ENCODE measurements around the gene FHDC1. TPM values are rescaled to one million over a fixed set of nuclear protein-coding genes. Genes with fewer than 3 reads are reported as not detected.

The FHDC1 gene
- total RNA-seq, 1 experiment from 2014 or later, result 1.7 TPM

DNA sequence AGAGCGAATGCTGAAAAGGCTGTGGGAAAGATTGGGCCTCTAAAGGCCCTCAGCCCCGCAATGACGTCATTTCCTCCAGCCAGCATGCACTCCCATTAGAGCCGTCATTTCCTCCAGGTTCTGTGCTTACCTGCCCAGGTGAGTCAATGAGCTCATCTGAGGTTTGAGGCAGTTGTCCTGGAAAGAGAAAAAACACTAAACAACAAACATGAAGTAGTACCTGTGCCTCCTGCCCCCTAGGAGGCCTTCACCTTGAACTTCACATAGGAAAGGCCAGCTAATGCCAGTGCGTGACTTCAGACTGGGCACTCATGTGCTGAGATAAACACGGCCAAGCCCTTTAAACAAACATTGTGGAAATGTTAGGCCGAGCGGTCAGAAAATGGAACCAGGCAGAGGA is 55.9 kb downstream of the FHDC1 start:
- in situ Hi-C loops (cut with HindIII; ENCODE audit: low pct_unique_long_range_greater_than_20kb, low sequenced_read_pairs), result no loop called here
- no peak for DNase-seq (ENCODE audit: low read depth)

DNA sequence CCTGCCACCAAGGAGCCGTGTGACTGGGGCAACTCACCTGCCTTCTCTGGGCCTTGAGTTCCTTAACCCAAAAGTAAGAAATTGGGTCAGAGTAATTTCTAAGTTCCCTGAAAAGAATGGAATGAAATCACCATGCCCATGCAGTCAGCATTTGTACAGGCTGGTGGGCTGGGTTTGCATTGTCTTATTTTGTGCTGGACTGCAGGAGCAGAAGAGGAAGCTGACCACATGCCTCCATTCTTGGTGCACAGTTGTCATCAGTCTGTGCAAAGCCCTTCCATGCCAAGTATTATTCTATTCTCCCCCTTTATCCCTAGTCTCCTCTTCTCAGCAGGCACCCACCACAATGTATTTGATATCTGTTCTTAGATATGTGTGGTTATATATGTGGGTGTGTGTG is 56.3 kb downstream of the FHDC1 start:
- no peak for DNase-seq (ENCODE audit: low read depth)
- in situ Hi-C loops (cut with HindIII; ENCODE audit: low pct_unique_long_range_greater_than_20kb, low sequenced_read_pairs), result no loop called here

DNA sequence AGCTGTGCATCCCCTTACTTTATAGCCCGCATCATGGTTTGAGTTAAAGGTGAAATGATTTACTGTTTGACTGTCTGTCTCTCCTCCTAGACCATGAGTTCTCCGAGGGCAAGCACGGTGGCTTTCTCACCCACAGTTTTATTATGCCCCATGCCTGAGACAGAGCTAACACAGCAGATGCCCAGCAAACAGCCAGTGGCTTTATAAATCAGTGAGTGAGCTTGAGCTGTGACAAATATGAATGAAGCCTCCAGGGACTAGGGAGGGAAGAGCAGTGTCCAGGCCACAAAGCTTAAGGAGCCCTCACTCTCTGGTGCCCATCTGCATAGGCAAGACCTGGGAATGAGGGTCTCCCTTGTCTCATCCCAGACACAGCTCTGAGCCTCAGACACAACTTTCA is 57.9 kb downstream of the FHDC1 start:
- in situ Hi-C loops (cut with HindIII; ENCODE audit: low pct_unique_long_range_greater_than_20kb, low sequenced_read_pairs), result no loop called here
- no peak for DNase-seq (ENCODE audit: low read depth)

DNA sequence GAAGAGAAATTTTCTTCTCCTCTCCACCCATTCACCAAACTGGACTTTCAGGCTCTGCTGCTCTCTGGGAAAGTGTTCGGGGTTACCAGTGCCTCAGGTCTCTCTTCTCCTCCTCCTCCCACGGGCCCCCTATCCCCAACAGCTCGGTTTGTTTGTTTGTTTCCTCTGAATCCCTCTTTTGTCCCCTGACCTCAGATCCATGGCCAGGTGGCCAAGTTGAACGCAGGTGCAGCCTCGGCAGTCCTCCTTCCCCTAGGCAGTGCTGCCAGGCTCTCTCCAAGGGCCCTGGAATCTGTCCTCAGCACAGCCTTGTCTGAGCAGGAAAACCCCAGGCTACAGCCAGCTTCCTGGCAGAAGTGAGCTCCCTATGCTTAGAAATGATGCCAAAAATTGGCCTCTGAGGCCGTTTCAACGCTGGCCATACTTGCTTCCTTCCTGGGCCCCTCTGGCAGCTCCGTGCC is 60.0 kb downstream of the FHDC1 start:
- in situ Hi-C loops (cut with HindIII; ENCODE audit: low pct_unique_long_range_greater_than_20kb, low sequenced_read_pairs), result no loop called here
- no peak for DNase-seq (ENCODE audit: low read depth)

DNA sequence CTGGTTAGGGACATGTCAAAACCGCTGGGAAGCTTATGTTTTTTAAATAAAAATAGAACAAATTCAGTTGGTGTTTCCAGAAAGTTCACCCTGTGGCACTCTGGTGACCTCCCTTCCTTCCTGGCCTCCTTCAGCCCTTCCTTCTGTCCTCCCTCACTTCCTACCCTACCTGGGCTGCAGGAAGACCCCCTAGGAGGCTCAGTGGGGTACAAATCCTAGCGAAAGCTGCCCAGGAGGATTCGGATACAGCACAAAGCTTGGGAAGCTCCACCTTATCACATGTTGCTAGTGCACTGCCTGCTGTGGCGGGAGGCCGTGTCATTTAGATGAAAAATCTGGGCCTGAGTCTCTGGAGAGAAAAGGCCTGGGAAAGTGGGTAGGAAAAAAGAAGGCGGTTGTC is 60.5 kb downstream of the FHDC1 start:
- in situ Hi-C loops (cut with HindIII; ENCODE audit: low pct_unique_long_range_greater_than_20kb, low sequenced_read_pairs), result no loop called here
- DNase-seq (ENCODE audit: low read depth), result no peak

DNA sequence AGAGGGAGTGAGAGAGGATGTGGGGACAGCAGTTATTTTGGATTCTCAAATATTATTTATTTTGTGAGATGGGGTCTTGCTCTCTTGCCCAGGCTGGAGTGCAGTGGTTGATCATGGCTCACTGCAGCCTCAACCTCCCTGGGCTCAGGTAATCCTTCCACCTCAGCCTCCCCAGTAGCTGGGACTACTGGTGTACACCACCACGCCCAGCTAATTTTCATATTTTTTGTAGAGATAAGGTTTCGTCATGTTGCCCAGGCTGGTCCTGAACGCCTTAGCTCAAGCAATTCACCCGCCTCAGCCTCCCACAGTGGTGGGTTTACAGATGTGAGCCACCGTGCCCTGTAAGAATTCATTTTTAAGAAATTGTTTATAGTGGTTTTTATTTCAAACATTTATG is 61.2 kb downstream of the FHDC1 start:
- DNase-seq (ENCODE audit: low read depth), result no peak
- in situ Hi-C loops (cut with HindIII; ENCODE audit: low pct_unique_long_range_greater_than_20kb, low sequenced_read_pairs), result no loop called here

DNA sequence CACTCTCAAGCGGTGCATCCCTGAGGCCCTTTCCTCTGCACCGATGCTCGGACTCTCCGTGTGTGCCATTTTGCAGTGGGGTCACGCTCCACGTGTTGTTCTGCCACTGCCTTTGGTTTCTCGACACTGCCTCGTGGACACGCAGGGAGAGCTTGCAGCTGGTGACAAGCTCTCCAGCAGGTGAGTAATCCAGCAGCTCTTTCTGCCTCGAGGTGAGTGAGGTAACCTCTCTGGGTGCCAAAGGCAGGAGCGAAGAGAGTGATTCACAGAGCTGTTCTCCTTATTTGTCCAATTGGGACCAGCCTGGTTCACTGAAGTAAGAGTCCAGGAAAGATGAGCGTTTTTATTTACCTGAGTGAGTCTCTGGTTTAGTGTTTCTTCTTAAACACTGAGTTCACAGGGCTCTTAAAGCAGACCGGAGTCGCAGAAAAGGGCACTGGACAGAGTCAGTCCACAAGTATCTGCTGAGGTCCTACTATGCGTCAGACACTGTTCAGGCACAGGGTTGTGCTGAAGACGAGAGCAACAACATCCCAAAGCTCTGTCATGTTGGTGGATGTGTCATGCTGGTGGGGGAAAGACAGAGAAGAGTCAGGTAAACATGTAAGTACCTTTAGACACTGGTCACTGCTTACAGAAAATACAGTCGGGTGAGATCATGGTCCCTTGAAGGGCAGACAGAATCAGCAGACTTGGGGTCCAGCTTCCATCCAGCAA is 61.8 kb downstream of the FHDC1 start:
- in situ Hi-C loops (cut with HindIII; ENCODE audit: low pct_unique_long_range_greater_than_20kb, low sequenced_read_pairs), result no loop called here
- DNase-seq (ENCODE audit: low read depth), result peak; percentile 69

DNA sequence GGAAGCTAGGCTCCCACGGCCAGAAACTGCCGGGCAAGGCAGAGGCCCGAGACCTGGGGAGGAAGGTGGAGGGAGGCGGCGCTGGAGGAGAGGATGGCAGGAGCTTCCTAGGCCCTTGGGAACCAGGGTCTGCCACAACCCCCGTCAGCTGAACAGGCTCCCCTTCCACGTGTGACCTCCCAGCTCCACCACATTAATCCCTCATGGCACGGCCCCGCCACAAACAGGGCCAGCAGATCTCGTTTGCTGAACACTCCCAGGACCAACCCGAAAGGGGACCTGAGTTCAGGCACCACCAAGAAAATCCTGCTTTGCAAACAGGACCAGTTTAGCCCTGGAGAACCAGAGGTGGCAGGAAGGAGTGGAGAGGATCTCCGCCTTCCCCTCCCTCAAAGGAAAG is 62.7 kb downstream of the FHDC1 start:
- in situ Hi-C loops (cut with HindIII; ENCODE audit: low pct_unique_long_range_greater_than_20kb, low sequenced_read_pairs), result no loop called here
- no peak for DNase-seq (ENCODE audit: low read depth)

DNA sequence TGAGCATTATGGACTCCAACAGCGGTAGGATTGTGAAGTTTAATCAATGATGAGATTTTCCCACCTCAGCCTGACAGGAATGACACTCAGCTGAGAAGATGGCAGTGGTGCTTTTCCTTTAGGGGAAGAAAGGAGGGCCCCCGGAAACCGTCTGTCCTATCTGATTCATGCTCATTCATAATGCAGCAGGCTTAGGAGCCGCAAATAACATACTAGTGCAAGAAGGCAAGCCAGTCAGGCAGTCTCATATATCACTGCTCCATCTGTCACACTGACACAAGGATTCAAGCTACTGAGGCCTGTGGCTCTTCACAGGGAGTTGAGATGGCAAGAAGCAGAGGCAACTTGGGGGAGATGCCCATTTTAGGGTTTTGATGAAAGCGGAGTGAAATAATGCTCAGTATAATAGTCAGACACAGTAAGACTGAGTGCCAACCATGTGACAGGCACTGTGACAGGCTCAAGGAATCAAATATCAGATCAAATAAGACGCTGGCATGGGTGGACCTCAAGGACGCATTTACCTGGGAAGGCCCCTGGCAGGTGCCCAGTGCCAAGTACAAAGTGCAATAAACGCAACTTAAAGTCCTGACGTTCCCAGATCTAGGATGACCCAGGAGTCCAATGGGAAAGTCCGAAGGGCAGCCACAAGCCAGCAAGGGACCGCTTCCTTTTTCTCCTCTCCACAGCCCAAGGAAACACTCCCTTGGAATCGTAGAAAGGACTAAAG is 63.4 kb downstream of the FHDC1 start:
- DNase-seq (ENCODE audit: low read depth), result no peak
- in situ Hi-C loops (cut with HindIII; ENCODE audit: low pct_unique_long_range_greater_than_20kb, low sequenced_read_pairs), result no loop called here

DNA sequence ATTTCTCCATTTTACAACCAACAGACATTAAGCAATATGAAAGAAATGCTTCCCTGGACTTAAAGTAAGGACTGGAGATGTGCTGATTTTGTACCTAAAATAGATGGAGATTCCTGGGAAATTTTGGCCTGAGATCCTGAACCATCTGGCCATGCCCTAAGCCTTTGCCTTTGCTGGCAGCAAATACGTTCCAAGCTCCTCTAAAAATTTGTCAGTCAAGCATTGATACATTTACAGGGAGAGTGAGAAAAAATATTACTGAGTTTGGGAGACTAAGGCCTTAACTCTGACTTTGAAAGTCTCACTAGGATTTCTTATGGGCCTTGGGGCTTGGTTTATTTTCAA is 63.9 kb downstream of the FHDC1 start:
- in situ Hi-C loops (cut with HindIII; ENCODE audit: low pct_unique_long_range_greater_than_20kb, low sequenced_read_pairs), result no loop called here
- no peak for DNase-seq (ENCODE audit: low read depth)

DNA sequence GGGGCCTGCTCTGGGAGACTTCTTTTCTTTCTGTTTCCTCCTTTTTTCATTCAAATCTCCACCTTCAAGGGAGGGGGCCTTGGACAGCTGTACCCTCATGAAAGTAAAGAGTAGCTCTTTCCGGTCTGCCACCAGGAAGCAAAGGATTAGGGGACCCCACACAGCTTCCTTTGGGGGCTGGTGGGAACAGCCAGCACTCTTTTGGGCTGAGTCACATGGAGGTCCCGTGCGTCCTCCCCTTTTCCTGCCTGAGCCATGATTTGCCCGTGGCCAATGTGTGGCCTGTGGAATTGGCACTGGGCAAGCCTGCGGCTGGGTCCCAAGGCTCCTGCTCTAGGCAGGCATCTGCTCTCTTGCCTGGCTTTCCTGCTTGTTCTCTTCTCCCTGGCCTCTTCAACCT is 65.5 kb downstream of the FHDC1 start:
- no peak for DNase-seq (ENCODE audit: low read depth)
- in situ Hi-C loops (cut with HindIII; ENCODE audit: low pct_unique_long_range_greater_than_20kb, low sequenced_read_pairs), result no loop called here

DNA sequence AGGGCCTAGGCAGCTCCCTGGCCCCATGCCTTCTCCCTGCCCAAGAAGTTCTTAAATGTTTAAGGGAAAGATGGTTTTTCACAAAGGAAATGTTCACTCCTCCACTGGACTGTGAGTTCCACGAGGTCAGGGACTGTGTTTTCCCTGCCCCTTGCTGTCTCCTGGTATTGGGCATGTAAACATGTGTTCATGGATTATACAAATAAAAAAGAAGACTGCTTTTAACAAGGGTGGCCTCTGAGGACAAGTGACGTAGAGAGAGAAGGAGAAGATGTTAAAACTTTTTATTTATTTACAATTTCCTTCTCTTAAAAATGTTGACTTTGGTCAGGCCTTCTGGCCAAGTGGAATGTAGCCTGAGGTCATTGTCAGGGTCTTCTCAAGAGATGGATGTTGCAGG is 66.0 kb downstream of the FHDC1 start:
- DNase-seq (ENCODE audit: low read depth), result no peak
- in situ Hi-C loops (cut with HindIII; ENCODE audit: low pct_unique_long_range_greater_than_20kb, low sequenced_read_pairs), result no loop called here

DNA sequence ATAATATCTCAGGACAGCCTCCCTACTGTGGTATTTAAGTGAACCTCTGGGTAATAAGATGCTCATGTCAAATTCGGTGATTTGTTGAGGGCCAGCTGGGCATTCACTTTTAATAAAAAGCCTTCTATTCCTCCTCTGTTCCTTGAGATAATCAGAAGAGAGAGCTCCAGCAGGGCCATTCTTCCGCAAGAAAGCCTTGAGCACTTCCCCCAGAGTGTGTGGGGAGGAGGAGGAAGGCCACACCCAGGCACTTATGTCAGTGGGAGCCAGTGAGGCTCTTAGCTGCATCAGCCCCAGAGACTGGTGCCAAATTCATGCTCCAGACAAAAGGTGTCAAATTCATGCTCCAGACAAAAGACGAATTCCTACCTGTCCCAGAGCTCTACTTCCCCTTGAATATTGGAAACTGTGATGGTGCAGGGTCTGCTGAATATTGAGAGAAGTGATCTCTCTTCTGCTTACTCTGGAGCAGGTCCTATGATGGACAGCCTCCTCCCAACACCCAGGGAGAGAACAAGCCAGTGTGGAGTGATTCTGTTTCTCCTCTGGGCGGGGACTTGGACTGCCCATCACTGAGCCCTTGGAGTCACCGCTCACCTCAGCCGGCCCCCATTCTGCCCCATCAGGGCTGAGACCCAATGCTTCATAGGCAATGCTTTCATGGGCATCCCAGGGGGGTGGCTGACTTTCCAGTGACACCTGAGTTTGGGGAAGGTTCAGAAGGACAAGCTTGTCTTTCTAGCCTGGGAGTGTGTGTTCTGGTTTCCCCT is 68.1 kb downstream of the FHDC1 start:
- in situ Hi-C loops (cut with HindIII; ENCODE audit: low pct_unique_long_range_greater_than_20kb, low sequenced_read_pairs), result no loop called here
- DNase-seq (ENCODE audit: low read depth), result no peak

DNA sequence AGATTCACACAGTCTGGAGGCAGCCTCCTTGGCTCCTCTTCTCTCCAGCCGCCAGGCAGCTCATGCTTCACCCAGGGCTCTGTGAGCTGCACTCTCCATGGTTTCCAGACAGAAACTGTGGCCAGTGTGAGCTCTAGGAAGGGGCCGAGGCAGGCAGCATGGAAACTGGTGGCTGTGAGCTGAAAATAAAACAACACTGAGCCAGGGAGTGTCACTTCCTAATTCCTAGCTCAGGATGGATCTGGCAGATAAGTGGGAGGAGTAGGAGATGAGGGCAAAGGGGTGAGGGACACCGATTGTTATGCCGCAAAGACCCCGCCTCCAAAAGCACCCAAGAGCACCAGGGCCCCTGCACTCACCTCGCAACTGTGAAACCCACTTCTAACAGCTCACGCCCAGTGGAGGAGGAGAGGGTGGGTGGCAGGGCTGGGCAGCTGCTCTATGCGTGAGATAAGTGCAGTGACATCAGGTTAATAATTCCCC is 69.8 kb downstream of the FHDC1 start:
- no peak for DNase-seq (ENCODE audit: low read depth)
- in situ Hi-C loops (cut with HindIII; ENCODE audit: low pct_unique_long_range_greater_than_20kb, low sequenced_read_pairs), result no loop called here

DNA sequence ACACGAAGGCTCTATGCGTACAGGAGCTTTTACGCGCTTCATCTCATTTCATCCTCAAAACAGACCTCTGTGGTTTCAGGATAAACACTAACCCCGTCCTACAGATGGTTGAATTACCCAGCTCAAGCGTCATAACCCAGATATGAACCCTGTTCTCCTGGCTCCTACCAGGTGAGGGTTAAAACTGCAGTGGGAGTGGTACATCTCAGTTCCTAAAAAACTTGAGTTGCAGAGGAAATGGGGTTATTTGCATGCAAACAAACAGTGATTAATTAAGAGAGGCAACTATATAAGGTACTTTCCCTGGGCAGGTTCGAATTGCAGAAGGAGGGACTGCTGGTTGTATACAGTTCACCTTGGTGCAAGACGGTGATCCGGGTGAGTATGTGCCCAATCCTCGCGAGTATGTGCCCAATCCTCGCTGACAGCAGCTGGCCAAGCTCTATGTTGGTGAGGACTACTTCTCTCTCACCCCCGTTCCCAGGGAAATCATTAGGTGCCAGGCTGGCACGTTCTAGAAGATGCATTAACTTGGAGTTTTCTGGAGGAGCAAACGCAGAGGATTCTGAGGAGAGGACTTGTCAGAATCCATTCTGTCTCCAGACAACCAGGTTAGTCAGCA is 72.6 kb downstream of the FHDC1 start:
- in situ Hi-C loops (cut with HindIII; ENCODE audit: low pct_unique_long_range_greater_than_20kb, low sequenced_read_pairs), result no loop called here

DNA sequence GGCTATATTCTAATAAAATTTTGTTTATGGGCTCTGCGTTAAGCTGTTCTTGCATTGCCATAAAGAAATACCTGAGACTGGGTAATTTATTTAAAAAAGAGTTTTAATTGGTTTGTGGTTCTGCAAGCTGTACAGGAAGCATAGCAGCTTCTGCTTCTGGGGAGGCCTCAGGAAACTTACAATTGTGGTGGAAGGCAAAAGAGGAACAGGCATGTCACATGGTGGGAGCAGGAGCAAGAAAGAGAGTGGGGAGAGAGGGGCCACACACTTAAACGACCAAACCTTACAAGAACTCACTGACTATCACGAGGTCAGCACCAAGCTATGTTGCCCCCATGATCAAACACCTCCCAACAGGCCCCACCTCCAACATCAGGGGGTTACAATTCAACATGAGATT is 74.0 kb downstream of the FHDC1 start:
- in situ Hi-C loops (cut with HindIII; ENCODE audit: low pct_unique_long_range_greater_than_20kb, low sequenced_read_pairs), result no loop called here
- DNase-seq (ENCODE audit: low read depth), result no peak

More for the DNA sequence above, 72.6 kb downstream of the FHDC1 start:
- no peak for DNase-seq (ENCODE audit: low read depth)

DNA sequence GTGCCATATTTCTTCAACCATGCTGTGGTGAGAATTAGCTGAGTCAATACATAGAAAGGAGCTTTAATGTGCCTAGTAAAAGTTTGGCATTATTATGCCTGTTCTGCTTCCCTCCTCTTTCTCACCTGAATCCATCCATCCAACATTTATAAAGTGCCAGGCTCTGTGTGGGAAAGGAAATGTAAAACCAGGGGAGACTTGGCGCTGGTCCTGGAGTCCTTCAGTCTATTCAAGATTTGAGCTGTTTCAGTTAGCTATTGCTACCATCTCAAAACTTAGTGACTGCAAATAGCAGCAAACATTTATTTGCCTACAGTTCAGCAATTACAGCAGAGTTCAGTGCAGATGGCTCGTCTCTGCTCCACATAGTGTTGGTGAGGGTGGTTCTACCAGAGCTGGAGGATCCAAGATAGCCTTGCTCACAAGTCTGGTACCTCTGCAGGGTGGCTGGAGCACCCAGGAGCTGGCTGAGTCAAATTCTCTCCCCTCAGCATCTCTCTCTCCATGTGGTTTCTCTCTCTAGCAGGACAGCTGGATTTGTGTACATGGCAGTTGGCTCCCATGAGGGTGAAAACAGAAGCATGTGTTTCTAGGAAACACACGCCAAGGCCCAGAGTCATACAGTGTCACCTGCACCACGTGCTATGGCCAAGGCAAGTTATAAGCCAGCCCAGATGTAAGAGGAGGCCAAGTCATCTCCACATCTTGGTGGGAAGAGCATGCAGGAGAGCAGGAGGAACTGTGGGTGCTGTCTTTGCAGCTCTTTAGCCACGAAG is 77.3 kb downstream of the FHDC1 start:
- DNase-seq (ENCODE audit: low read depth), result no peak
- in situ Hi-C loops (cut with HindIII; ENCODE audit: low pct_unique_long_range_greater_than_20kb, low sequenced_read_pairs), result no loop called here

DNA sequence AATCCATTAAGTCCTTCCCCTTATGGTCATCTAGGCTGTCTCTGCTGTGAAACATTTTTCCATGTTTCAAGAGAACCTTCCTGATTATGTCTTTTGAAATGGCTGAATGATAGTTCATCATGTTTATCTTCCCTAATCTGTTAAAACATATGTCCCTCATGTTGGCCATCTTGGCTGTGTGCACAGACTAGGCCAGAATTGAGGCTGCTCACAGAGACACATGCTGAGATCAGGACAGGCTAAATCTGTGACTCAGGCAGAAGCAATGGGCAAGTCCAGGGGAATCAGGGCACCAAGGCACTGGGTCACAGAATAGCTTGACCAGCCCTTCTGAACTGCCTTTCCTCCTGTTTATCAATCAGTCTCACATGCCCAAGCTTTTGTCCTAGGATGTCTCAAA is 78.3 kb downstream of the FHDC1 start:
- DNase-seq (ENCODE audit: low read depth), result no peak
- in situ Hi-C loops (cut with HindIII; ENCODE audit: low pct_unique_long_range_greater_than_20kb, low sequenced_read_pairs), result no loop called here

Measured in Caki2 (cell line).